ENCODE measurements around the gene WNT16.
"Not testable (repeated sequence)": the region's sequence is repeated elsewhere in the genome, so short reads cannot be mapped to it uniquely, and the experiment has no call there.

The WNT16 gene

GRCh38 chr7:121306565-121306964 is 22.2 kb upstream of the WNT16 start:
- no peak for DNase-seq

- DNase-seq, result no peak
Observed at GRCh38 chr7:121307021-121307574, 21.7 kb upstream of the WNT16 start.

GRCh38 chr7:121313220-121313792 is 15.5 kb upstream of the WNT16 start:
- no peak for DNase-seq

GRCh38 chr7:121313793-121314676 is 14.8 kb upstream of the WNT16 start:
- DNase-seq, result no peak

- not testable (repeated sequence) for DNase-seq
Observed at GRCh38 chr7:121315170-121315569, 13.6 kb upstream of the WNT16 start.

- no peak for DNase-seq
Observed at GRCh38 chr7:121322460-121322859, 6.3 kb upstream of the WNT16 start.

GRCh38 chr7:121323515-121324302 is 5.1 kb upstream of the WNT16 start:
- DNase-seq, result no peak

- no peak for DNase-seq
Observed at GRCh38 chr7:121327671-121328070, 1.1 kb upstream of the WNT16 start.

- peak in 1 of 2 donors; percentile 15 for DNase-seq
Observed at GRCh38 chr7:121329191-121330052, 622 bp downstream of the WNT16 start.

- DNase-seq, result no peak
Observed at GRCh38 chr7:121330053-121330833, 1.4 kb downstream of the WNT16 start.

- DNase-seq, result no peak
Observed at GRCh38 chr7:121331048-121331447, 2.2 kb downstream of the WNT16 start.

GRCh38 chr7:121331574-121331973 is 2.8 kb downstream of the WNT16 start:
- no peak for DNase-seq

- no peak for DNase-seq
Observed at GRCh38 chr7:121334376-121334775, 5.6 kb downstream of the WNT16 start.

GRCh38 chr7:121334875-121335648 is 6.3 kb downstream of the WNT16 start:
- DNase-seq, result no peak

- no peak for DNase-seq
Observed at GRCh38 chr7:121336579-121336978, 7.8 kb downstream of the WNT16 start.

- no peak for DNase-seq
Observed at GRCh38 chr7:121337398-121337797, 8.6 kb downstream of the WNT16 start.

GRCh38 chr7:121339082-121339481 is 10.3 kb downstream of the WNT16 start:
- DNase-seq, result no peak

GRCh38 chr7:121341933-121342332 is 13.1 kb downstream of the WNT16 start:
- no peak for DNase-seq

- no peak for DNase-seq
Observed at GRCh38 chr7:121342631-121343030, 13.8 kb downstream of the WNT16 start.

GRCh38 chr7:121343302-121343701 is 14.5 kb downstream of the WNT16 start:
- no peak for DNase-seq

GRCh38 chr7:121344093-121344492 is 15.3 kb downstream of the WNT16 start:
- no peak for DNase-seq
